Lung microvascular endothelial cell (primary cell): ENCODE measurements around the gene HEBP1. TPM values are rescaled to one million over a fixed set of nuclear protein-coding genes. Genes with fewer than 3 reads are reported as not detected.

ENCODE experiments used
- total RNA-seq: library from RNA; depleted of rRNA; stranded (reverse); fragments of >200 nt; gene quantifications from 2 replicates; pipeline ENCODE4 v1.2.1, GENCODE V29; 2014

HEBP1 gene
- total RNA-seq, 1 donor from 2014 or later, result 28.2 TPM

Other genes starting within 250 kb of the HEBP1 start
- gene APOLD1, start 214.6 kb downstream of the HEBP1 start, total RNA-seq, result 26.8 and 31.9 TPM in 2 replicates
- 36.6 and 42.3 TPM in 2 replicates for gene DDX47, start 186.9 kb downstream of the HEBP1 start, total RNA-seq
- 0.99 and 2.2 TPM in 2 replicates for gene GPRC5A, start 108.7 kb downstream of the HEBP1 start, total RNA-seq
- gene GPRC5D, start 48.1 kb downstream of the HEBP1 start, total RNA-seq, result under 0.01 TPM in 1 of 2 replicates, not detected in the other
- gene FAM234B, start 44.1 kb upstream of the HEBP1 start, total RNA-seq, result 6.5 and 13.9 TPM in 2 replicates
- gene GSG1, start 103.4 kb upstream of the HEBP1 start, total RNA-seq, result not detected in 2 replicates
- gene EMP1, start 196.5 kb upstream of the HEBP1 start, total RNA-seq, result 58.4 and 83.3 TPM in 2 replicates